Anterior cingulate cortex (tissue), 58 donors: ENCODE measurements around the gene SYTL3.
A peak's percentile ranks its signal among the peaks of the same experiment; 100 is the strongest.
"Not testable (repeated sequence)": the region's sequence is repeated elsewhere in the genome, so short reads cannot be mapped to it uniquely, and the experiment has no call there.

Experiments
- DNase-seq, 58 donors: peaks; one replicate each; lab custom pipeline; 2025; lab: John Stamatoyannopoulos, UW

The SYTL3 gene

GRCh38 chr6:158636778-158637177, 13.1 kb upstream of the SYTL3 start:
- DNase-seq, result no peak

GRCh38 chr6:158638324-158638854, 11.5 kb upstream of the SYTL3 start:
- no peak for DNase-seq

GRCh38 chr6:158639056-158639455, 10.8 kb upstream of the SYTL3 start:
- DNase-seq, result no peak

GRCh38 chr6:158640519-158640918, 9.3 kb upstream of the SYTL3 start:
- no peak for DNase-seq

GRCh38 chr6:158642097-158642601, 7.7 kb upstream of the SYTL3 start:
- no peak for DNase-seq

GRCh38 chr6:158643836-158644230, 6.0 kb upstream of the SYTL3 start:
- no peak for DNase-seq

GRCh38 chr6:158644231-158645063, 5.4 kb upstream of the SYTL3 start, which contains the start of gene DYNLT1:
DYNLT1 (minus strand) TSS chr6:158644743; CDS start chr6:158644708, 35 bp downstream.
- DNase-seq, result peak; percentile 45 to 91 (median 84)

- peak in 1 of 58 donors; percentile 68 for DNase-seq
Observed at GRCh38 chr6:158645064-158646022, 4.5 kb upstream of the SYTL3 start.

GRCh38 chr6:158646023-158646910, 3.6 kb upstream of the SYTL3 start:
- no peak for DNase-seq

- DNase-seq, result no peak
Observed at GRCh38 chr6:158647501-158647900, 2.4 kb upstream of the SYTL3 start.

GRCh38 chr6:158648682-158649131, 1.1 kb upstream of the SYTL3 start:
- no peak for DNase-seq

GRCh38 chr6:158651981-158652737, 2.3 kb downstream of the SYTL3 start:
- not testable (repeated sequence) for DNase-seq

GRCh38 chr6:158653577-158654354, 3.9 kb downstream of the SYTL3 start:
- DNase-seq, result peak in 1 of 58 donors; percentile 14

GRCh38 chr6:158654498-158654897, 4.6 kb downstream of the SYTL3 start:
- DNase-seq, result peak in 35 of 58 donors; percentile 6 to 76 (median 38)

- DNase-seq, result no peak
Observed at GRCh38 chr6:158654960-158655489, 5.2 kb downstream of the SYTL3 start.

GRCh38 chr6:158655569-158656450, 6.0 kb downstream of the SYTL3 start:
- DNase-seq, result no peak

- DNase-seq, result not testable (repeated sequence)
Observed at GRCh38 chr6:158656986-158657385, 7.1 kb downstream of the SYTL3 start.
